Upper lobe of left lung (tissue), 4 donors: ENCODE measurements around the gene OTUD7B.

Experiments used
- CTCF ChIP-seq, 6 experiments: fragments of 450-650 bp in 4 of 6; fragments of 200-600 bp in 2 of 6; sonication (generic) in 2 of 6; IDR thresholded peaks; one replicate each; pipeline ENCODE4 v1.5.1; 2016 to 2019; ENCODE audit warnings: antibody characterized with exemption in 6 of 6
- POLR2A ChIP-seq, 4 donors: fragments of 450-650 bp; IDR thresholded peaks; one replicate each; pipeline ENCODE4 v1.5.1; 2016 to 2017; ENCODE audit warnings: antibody characterized with exemption in 4 of 4, mild to moderate bottlenecking in 2 of 4

DNA sequence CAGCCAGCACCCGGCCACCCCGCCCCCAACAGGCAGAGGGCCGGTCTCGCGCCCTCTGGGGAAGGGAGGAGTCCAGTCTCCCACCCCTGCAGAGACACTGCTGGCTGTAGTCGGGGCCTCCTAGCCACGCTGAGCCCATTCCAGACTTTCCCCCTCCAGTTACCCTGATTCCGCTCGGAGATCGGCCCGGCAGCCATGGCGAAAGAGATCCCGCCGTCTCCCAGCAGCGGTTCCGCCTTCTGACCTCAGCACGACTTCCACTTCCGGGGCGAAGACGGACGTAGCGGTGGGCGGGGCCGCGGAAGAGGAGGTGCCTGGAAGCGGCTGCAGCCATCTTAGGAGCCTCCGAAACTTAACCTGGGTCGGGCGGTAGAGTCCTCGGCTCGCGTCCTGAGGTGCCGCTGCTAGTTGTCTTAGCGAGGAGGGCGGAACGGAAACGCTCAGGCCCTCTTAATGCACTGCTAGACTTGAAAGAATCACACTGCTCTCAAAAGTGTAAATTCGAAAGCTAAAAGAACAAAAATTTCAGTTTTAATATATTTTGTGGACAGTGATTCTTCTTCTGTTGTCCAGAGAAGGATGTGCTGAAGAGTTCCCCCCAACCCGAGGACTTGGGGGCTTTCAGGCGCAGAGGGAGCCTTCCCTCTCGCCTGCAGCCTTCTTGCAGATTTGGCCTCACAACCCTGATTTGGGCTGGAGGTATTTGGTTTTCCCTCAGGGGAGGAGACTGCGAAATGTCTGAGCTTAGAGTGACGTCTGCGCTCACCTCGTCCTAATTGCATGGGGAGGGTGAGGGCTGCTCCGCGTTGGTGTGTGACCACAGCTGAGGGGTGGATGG, 82.7 kb downstream of the OTUD7B start, which contains the start of gene SF3B4:
- TF ChIP-seq CTCF (IDR thresholded peaks at IDR 0.05) (peak in 1 of 6 experiments; percentile 17), POLR2A (IDR thresholded peaks at IDR 0.05) (peak; percentile 51 to 98 (median 92))
